GM19035 (cell line): Measurements from ENCODE around the gene TRIM61.
"Not testable (repeated sequence)": the region's sequence is repeated elsewhere in the genome, so short reads cannot be mapped to it uniquely, and the experiment has no call there.

ENCODE experiments used
- ATAC-seq: cut with Tn5 transposase; IDR thresholded peaks from one replicate; pipeline ENCODE4 v1.9.1; 2021; ENCODE audit not compliant: unreplicated experiment

Gene TRIM61

GRCh38 chr4:164977243-164978164 is at the start of gene TRIM61:
TSS of gene TRIM61 (minus strand) at chr4:164977657. CDS start at chr4:164970002, 7,655 bp downstream.
- peak; percentile 99 for ATAC-seq

DNA sequence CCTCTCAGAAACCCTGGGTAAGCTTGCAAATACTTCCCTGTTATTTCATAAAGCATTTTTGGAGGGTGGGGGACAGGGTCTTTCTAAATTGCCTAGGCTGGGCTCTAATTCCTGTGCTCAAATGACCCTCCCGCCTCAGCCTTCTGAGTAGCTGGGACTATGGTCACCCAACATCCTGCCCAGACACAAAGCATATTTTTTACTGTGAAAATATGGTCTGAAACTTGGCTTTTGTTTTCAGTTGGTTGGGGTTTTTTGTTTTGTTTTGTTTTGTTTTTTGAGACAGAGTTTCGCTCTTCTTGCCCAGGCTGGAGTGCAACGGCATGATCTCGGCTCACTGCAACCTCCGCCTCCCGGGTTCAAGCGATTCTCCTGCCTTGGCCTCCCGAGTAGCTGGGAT is 48.3 kb upstream of the TRIM61 start:
- ATAC-seq = not testable (repeated sequence)

- not testable (repeated sequence) for ATAC-seq
Observed at GRCh38 chr4:165019995-165020394, 42.5 kb upstream of the TRIM61 start.

GRCh38 chr4:165016971-165017370 is 39.5 kb upstream of the TRIM61 start:
- peak; percentile 52 for ATAC-seq

GRCh38 chr4:165013691-165014090 is 36.2 kb upstream of the TRIM61 start:
- ATAC-seq = no peak

- ATAC-seq = no peak
Observed at GRCh38 chr4:165011403-165011802, 33.9 kb upstream of the TRIM61 start.

DNA sequence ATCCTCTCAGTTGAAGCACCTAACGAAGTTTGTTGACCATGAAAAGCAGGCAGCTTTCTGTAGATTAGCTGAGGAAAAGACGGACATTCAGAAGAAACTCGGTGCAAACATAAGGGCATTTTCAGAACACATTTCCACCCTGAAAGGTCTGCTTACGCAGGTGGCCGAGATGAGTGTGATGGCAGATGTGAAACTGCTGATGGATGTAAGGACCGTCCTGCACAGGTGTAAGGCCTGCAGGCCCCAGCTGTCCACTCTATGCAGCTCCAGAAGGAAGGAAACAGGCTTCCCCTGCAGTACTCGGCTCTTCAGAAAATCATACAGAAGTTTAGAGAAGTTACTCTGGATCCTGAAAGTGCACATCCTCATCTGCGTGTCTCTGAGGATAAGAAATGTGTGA is 33.5 kb upstream of the TRIM61 start:
- no peak for ATAC-seq

DNA sequence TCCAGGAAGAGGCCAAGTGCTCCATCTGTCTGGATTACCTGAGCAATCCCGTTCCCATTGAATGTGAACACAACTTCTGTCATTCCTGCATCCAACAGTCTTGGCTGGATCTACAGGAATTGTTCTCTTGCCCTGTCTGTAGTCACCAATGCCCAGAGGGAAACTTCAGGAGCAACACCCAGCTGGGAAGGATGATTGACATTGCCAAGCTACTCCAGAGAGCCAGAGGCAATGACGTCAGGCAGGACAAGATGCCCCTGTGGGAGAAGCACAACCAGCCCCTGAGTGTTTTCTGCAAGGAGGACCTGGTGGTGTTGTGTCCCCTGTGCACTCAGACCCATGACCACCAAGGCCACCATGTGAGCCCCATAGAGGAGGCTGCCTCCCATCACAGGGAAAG is 33.0 kb upstream of the TRIM61 start:
- ATAC-seq = no peak

DNA sequence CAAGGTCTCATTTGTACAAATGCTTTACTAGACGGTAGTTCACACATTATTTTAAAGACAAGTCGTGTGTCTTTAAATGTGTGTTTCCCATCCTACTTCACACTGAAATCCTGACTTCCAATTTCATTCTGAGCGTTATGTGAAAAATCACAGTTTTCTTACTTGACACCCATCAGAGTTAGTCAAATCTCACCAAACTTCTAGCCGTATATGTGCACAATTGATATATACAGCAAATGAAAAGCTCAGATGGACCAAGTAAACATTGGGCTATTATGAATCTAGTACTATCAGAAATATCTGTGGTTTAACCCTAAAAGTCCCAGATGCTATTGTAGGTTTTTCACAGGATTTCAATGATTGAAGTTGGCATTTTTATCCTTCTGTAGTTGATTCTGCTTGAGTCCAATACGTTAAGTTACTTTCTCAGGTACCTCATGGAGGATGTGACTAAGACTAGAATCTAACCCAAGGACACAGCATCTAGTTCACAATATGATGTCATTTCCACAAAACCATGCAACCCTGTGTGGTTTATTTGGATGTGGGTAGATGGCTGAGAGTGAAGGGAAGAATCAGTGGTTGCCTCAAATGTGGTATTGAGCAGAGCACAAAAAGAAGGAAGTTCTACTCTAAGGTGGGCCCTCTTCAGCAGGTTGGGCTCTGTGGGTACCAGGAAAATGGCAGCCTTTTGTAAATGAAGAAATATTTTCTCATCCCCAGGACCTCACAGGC is 32.2 kb upstream of the TRIM61 start:
- ATAC-seq = no peak

GRCh38 chr4:165006886-165007285 is 29.4 kb upstream of the TRIM61 start:
- ATAC-seq = no peak

- no peak for ATAC-seq
Observed at GRCh38 chr4:165006456-165006855, 29.0 kb upstream of the TRIM61 start.

GRCh38 chr4:165005352-165005925 is 28.0 kb upstream of the TRIM61 start:
- no peak for ATAC-seq

- ATAC-seq = not testable (repeated sequence)
Observed at GRCh38 chr4:165001957-165002356, 24.5 kb upstream of the TRIM61 start.

DNA sequence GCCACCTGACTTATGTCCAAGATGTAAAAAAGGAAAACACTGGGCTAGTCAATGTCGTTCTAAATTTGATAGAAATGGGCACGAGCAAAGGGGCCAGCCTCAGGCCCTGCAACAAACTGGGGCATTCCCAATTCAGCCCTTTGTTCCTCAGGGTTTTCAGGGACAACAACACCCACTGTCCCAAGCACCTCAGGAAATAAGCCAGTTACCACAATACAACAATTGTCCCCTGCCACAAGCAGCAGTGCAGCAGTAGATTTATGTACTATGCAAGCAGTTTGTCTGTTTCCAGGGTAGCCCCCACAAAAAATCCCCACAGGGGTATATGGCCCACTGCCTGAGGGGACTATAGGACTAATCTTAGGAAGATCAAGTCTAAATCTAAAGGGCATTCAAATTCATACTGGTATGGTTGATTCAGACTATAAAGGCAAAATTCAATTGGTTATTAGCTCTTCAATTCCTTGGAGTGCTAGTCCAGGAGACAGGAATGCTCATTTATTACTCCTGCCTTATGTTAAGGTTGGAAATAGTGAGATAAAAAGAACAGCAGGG is 21.1 kb upstream of the TRIM61 start:
- not testable (repeated sequence) for ATAC-seq

DNA sequence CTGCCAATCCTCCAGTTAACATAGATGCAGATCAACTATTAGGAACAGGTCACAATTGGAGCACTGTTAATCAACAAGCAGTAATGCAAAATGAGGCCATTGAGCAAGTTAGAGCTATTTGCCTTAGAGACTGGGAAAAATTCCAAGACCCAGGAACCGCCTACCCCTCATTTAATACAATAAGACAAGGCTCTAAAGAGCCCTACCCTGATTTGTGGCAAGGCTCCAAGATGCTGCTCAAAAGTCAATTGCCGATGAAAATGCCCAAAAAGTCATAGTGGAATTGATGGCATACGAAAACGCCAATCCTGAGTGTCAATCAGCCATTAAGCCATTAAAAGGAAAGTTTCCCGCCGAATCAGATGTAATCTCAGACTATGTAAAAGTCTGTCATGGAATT is 20.5 kb upstream of the TRIM61 start:
- no peak for ATAC-seq

- ATAC-seq = no peak
Observed at GRCh38 chr4:164997324-164997723, 19.9 kb upstream of the TRIM61 start.

- ATAC-seq = not testable (repeated sequence)
Observed at GRCh38 chr4:164996123-164996522, 18.7 kb upstream of the TRIM61 start.

DNA sequence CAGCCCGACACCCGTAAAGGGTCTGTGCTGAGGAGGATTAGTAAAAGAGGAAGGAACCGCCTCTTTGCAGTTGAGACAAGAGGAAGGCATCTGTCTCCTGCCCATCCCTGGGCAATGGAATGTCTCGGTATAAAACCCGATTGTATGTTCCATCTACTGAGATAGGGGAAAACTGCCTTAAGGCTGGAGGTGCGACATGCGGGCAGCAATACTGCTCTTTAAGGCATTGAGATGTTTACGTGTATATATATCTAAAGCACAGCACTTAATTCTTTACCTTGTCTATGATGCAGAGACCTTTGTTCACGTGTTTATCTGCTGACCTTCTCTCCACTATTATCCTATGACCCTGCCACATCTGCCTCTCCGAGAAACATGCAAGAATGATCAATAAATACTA is 13.3 kb upstream of the TRIM61 start:
- not testable (repeated sequence) for ATAC-seq

GRCh38 chr4:164989471-164989870 is 12.0 kb upstream of the TRIM61 start:
- ATAC-seq = no peak

GRCh38 chr4:164971929-164972328 is 5.5 kb downstream of the TRIM61 start:
- not testable (repeated sequence) for ATAC-seq

DNA sequence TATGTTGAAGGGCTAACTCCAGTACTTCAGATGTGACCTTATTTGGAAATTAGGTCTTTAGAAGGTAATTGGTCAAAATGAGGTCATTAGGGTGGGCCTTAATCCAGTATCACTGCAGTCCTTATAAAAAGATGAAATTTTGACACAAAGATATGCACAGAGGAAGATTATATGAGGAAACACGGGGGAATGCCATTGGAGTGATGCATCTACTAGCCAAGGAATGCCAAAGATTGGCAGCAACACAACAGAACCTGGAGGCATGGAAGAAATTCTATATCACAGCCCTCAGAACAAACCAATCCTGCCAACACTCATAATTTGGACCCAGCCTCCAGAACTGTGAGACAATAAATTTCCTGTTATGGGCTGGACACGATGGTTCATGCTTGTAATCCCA is 17.6 kb downstream of the TRIM61 start:
- no peak for ATAC-seq
